NCI-H1694 (cell line): ENCODE data around the gene NAXD.
A peak's percentile ranks its signal among the peaks of the same experiment; 100 is the strongest.
"Not testable (repeated sequence)": the region's sequence is repeated elsewhere in the genome, so short reads cannot be mapped to it uniquely, and the experiment has no call there.

Experiments
- DNase-seq: peaks from one replicate; lab custom pipeline; 2025; lab: John Stamatoyannopoulos, UW

The NAXD gene

DNA sequence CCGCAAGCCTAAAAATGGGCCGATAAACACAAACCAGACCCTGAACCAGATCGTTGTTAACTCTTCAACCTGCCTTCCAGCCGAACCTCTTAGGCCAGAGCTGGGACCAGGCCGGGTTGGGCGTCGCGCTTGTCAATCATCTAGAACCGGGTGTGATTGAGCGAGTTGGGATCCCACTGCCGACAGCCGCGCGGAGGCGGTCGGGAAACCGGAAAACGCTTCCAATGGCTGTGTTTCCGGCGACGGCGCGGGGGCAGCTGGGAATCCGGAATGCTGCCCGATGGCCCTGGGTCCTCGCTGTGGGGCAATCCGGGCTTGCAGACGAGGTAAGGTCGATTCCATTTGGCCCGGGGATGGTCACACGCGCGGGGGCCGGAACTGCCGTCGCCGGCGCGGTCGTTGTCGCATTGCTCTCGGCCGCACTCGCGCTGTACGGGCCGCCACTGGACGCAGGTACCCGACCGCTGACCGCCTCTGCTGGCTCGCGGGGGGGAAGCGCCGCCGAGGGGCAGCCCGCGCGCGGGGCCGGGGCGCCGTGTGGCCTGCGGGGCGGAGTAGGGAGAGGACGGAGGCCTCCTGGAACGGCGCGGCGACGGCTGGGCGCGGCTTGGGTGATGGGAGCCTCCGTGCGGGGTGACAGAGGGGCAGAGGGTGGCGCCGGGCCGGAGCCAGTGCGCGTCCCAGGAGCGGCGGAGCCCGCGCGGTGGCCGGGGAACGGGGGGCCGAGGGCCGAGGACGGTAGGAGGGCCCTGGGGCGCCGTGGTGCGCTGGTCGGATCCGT lies at the start of gene NAXD:
NAXD (plus strand) TSS at position 224 of the 781 bp plus-strand sequence; CDS start at position 281, 57 bp downstream.
- peak; percentile 89 for DNase-seq

DNA sequence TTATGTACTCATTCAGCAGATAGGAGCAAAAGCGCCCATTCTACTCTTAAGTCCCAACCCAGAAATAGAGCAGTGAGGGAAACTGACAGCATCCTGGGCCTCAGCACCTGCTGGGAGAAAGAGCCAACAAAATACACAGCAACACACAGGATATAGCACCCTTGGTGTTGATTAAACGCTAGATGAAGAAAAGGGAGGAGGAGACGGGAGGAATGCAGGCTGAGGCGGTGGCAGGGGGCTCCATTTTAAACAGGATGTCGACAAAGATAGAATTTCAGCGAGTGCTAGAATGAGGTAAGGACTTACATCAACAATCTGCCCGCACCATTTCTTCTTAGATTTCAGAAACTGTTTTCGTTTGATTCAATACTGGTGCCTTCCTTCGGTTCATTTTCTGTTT lies 49.2 kb upstream of the NAXD start:
- DNase-seq = no peak

DNA sequence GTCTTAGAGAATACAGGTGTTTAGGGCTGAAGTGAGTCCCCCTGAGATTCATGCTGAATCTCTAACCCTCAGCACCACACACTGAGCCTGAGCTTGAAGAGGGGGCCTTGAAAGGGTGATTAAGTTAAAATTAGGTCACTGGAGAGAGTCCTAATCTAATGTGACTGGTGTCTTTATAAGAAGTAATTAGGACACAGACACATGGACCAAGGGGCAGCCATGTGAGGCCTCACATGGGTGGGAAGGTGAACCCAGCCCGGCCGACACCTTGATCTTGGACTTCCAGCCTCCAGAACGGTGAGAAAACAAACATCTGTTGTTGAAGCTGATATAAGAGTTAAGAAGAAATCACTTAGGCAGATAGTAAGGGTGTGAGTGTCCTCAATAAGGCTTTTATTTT lies 46.7 kb upstream of the NAXD start:
- DNase-seq = no peak

DNA sequence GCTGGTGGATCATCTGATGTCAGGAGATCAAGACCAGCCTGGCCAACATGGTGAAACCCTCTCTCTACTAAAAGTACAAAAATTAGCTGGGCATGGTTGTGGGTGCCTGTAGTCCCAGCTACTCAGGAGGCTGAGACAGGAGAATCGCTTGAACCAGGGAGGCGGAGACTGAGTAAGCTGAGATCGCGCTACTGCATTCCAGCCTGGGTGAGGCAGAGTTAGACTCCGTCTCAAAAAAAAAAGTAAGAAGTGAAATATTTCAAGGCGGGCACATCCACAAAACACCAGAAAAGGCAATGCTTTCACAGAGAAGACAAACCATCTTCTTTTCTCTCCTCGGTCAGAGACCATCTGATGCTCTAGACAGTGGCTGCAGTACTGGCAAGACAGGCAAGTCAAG lies 45.4 kb upstream of the NAXD start:
- DNase-seq = not testable (repeated sequence)

DNA sequence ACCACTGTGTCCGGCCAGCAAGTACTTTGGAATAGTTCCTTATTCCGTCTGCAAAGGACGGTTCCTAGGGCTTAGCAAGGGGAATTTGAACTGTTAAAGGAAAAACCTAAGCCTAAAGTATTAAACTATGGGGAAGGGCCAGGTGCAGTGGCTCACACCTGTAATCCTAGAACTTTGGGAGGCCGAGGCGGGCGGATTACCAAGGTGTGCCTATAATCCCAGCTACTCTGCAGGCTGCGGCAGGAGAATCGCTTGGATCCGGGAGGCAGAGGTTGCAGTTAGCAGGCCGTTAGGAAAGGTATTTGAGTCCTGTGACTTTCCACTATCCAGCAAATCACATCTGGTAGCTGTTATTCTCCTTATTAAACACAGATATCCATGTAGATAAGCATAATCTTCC lies 44.5 kb upstream of the NAXD start:
- no peak for DNase-seq

DNA sequence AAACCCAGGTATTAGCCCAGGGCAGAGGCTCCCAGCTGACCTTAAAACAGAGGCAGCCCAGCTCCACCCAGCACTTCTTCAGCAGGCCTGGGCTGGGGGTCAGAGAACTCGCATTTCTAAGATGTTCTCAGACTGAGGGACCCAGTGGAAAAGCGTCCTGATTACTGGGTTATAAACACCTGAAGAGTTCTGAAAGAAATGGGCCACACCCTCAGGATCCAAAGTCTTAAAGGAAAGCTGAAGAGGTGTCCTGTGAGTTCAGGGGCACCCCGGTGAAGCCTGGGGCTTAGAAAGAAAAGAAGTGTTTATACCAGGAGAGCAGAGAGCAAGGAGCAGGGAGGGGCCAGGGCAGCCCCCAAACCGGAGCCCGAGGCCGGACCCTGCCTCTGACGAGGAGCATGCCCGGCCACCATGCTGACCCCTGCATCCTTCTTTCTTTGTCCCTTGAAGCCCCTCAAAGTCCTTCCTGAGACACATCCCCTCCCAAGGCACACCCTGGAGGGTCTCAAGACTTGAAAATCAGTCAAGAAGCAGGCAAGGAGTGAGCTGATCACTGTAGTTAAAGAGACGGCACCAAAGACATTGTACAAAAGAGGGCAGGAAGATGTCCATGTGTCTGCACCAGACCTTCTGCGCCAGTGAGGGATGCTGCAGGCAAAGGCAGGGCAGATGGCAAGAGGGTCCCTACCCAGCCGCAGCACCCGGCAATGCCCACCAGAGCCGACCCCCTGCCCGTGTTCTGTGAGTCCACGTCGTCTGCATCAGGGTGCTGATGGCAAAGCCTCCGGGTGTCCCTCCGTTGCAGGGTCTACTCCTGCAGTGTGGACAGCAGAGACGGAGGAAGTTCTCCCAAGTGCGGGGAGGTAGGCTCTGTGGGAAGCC lies 43.2 kb upstream of the NAXD start:
- DNase-seq = no peak

DNA sequence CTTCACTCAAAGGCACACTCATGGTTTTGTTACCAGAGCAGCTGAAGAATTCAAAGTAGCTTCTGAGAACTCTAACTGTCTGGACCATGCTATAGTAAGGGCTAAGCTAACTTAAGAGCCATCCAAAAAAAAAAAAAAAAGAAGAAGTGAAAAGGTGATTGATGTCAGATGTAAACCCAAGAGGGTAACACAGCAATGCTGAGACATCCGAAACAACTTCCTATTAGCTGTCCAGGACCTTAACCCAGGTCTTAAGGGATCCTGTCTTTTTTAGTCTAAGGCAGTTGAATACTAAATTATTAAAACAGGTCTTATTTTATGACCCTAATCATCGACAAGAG lies 42.6 kb upstream of the NAXD start:
- DNase-seq = no peak

DNA sequence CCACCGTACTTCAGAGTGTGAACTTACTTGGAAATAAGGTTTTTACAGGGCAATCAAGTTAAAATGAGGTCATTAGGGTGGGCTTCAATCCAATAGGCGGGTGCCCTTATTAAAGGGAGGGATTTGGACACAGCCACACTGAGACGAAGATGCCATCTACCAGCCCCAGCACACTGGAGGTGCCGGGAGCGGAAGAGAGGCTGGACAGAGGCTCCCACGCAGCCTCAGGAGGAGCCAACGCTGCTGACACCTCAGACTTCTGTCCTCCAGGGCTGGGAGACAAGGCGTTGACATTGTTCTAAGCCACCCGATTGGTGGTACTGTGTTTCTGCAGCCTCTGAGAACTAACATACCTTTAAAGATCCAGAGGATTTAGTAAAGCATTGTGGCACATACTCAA lies 41.2 kb upstream of the NAXD start:
- DNase-seq = no peak

DNA sequence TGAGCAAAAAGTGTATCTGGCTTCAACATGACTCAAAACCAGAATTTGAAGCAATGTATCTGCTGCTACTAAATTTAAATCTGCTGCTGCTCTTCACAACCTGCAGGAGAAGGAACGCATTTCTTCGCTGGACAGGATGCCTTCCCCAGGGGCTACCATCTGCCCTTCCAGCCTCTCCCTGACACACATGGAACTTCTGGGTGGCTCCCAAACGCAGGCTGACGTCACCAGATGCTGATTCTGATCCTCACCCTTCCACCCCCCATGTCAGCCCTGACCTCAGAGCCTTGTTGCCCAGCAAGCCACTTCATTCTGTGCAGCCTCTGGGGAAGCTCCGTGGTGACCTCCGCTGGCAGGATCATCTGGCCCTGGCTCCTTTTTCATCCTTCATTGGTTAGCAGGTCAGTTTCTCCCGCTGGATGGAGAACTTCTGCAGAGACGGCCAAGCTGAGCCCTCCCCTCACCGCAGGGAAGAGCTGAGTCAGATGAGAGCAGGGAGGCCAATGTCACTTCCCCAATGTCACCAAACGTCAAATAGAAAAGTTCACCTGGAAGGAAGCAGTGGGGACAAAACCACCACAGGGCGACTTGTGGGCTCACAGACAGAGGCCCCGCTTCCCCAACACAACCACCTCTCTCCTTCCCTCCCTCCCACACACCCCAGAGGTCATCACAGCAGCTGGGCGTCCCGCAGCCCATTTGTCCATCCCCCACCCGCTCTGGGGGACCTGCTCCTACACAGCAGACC lies 39.8 kb upstream of the NAXD start:
- DNase-seq = no peak

DNA sequence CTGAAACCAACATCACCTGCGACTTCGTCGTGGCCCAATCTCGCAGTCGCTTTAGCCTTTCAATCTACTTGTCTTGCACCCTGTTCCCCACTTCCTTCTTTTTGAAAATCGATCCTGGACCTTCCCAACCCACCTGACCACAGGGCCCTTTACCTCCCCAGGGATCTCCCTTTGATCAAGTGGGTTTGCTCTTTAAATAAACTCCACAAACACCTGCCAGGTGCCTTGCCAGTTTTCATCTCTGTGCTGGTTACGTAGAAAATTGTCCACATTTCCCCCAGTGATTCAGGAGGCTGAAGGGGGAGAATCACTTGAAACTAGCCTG lies 39.3 kb upstream of the NAXD start:
- no peak for DNase-seq

DNA sequence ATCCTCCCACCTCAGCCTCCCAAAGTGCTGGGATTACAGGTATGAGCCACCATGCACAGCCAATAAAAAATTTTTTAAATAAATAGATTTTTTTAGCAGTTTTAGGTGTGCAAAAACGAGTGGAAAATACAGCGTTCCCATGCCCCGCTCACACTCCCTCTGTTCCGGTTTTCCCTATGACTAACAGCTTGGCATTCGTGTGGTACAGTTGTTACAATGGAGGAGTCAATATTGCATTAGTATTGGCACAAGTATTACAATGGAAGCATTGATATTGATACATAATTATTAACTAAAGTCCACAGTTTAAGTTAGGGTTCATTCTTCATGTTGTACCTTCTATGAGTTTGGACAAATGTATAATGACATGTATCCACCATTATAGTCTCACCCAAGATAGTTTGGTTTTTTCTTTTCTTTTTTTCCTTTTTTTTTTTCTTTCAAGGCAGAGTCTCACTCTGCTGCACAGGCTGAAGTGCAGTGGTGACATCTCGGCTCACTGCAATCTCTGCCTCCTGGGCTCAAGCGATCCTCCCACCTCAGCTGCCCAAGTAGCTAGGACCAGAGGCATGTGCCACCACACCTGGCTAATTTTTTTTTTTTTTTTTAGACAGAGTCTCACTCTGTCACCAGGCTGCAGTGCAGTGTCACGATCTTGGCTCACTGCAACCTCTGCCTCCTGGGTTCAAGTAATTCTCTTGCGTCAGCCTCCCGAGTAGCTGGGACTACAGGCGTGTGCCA lies 38.4 kb upstream of the NAXD start:
- DNase-seq = no peak

DNA sequence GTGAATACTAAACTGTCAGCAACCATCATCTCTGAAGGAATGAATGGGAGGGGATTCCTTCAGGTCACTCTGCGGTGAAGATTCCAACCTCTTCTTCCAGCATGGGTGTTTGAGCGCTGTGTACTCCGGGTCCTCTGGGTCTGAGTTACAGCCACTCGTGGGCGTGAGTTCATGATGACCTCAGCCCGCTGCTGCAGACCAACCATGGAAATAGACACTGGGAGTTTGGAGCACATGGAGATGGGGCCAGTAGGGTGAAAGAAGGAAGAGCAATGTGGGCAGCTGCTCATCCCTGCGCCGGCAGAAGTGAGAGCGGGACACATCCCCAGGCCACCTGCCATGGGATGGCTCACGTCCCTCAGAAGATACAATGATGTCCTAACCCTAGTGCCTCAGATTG lies 37.0 kb upstream of the NAXD start:
- DNase-seq = no peak

DNA sequence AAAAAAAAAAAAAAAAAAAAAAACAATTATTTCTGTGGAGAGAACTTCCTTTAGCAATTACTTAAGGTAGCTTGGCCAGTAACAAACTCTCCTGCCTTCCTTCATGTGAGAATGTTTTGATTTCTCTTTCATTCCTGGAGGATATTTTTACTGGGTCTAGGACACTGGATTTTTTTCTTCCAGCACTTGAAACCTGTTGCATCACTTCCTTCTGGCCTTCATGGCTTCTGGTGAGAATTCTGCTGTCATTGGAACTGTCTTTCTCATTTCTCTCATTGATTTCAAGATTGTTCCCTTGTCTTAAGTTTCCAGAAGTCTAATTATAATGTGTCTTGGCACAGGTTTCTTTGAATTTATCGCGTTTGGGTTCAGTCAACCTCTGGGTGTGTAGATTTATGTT lies 34.5 kb upstream of the NAXD start:
- no peak for DNase-seq

DNA sequence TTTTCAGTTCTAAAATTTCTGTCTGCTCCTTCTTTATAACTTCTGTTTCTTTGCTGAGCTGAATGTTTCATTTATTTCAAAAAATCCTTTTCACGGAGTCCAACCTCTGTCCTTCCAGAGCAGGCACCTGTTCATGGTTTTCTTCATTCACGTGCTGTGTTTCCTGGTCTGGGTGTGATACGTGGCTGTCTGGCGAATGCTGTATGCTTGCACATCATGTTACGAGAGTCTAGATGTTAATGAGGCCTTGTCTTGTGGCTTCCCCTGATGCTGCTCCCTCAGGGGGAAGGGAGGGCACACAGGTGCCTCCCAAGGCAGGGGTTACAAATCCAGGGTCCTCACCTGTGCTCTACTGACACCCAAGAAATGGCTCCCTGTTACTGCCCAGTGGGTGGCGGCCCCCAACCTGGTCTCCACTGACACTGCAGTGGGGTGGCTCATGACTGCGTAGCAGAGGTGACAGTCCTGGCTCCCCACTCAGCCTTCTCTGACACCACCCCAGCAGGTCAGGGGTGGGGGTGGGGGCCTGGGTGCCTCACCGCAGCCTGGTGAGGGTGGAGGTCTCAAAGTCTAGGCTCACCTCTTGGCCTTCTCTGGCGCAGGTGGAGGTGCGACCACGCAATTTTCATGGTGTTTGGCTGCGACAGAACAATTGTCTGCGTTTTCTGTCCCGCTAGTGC lies 33.7 kb upstream of the NAXD start:
- DNase-seq = no peak

DNA sequence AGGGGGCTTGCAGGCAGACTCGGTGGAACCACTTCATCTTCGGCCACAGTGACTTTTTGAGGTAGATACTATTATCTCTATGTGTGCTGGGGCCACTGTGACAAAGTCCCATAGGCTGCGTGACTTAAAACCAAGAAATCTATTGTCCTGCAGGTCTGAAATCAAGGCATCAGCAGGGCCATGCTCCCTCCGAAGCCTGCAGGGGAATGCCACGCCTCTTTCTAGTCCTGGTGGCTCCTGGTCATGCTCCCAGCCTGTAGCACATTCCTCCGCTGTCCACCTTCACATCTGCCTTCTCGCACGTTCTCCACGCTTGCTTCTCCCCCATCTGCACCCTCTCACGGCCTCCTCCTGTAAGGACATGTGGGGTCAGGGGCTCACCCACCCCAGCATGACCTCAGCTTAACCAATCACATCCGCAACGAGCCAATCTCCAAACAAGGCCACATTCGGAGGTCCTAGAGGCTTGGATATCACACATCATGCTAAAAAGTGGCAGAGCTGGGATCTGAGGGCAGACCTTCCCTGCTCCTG lies 32.9 kb upstream of the NAXD start:
- no peak for DNase-seq

DNA sequence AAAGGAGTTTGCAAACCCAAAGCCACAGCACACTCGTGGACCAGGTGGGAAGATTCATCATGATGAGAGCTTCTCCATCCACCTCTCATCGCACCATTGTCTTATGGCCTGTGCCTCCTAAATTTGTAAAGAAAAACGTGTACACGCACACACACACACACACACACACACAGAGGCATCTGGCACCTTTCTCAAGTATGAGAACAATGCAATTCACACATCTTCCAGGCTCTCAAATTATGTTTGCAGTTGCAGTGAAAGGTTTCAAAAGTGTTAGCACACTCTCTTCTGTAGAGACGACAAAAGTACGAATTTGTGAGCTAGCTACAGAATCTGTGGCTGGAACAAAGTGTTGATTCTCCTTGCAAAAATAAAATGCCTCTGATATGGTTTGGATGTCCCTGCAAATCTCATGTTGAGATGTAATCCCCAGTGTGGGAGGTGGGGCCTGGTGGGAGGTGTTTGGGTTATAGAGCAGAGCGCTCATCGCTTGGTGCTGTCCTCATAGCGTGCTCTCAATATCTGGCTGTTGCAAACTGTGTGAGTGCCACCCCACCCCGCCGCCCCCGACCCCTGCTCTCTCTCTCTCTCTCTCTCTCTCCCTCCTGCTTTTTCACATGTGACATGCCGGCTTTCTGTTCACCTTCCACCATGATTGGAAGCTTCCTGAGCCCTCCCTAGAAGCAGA lies 32.0 kb upstream of the NAXD start:
- DNase-seq = no peak

DNA sequence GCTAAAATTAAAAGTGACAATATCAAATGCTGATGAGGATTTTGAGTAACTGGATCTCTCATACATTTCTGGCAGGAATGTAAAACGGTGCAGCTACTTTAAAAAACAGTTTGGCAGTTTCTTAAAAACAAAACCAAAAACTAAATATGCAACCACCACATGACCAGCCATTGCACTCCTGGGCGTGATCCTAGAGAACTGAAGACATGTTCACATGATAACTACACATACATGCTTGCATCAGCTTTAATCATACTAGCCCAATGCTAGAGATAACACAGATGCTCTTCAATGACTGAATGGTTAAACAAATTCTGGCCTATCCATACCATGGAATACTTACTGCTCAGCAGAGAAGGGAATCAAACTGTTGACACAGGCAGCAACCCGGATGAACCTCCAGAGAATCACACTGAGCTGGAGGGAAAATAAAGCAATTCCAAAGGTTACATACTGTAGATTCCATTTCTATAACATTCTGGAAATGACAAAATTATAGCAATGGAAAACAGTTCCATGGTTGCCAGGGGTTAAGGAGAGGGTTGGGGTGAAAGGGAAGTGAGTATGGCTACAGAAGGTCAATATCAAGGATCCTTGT lies 25.5 kb upstream of the NAXD start:
- no peak for DNase-seq

DNA sequence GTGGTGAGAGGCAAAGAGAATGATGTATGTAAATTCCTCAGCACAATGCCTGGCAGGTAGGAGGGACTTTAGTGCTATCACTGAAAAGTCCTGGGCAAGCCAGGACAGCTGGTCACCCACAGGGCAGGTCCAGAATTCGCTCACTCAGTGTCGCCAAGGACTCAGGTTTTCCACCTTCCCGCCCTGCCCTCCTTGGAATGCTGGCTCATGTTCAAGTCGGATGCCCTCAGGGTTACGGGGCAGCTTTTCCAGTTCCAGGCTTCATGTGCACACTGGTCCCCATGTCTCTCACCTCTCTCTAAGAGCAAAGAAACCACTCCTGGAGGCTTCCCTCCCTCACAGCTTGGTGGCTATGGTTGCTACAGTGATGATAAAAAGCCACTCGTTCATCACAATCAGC lies 24.8 kb upstream of the NAXD start:
- no peak for DNase-seq

DNA sequence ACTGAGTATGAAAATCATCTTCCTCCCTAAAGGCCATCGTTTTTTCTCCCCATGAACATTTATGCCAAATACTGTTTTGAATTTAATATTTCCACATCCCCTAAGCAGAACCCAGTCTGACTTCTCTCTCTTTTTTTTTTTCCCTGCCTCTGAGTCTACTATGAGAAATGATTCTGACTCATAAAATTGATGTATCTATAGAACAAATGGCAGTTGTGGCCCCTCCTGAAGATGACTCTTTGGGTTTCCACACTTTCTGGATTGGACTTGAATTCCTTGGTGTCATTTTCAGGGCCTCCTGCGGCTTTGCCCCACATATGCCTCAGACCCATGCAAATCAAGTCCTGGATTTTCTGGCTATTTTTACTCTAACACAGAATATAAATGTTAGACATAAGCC lies 22.7 kb upstream of the NAXD start:
- DNase-seq = no peak

DNA sequence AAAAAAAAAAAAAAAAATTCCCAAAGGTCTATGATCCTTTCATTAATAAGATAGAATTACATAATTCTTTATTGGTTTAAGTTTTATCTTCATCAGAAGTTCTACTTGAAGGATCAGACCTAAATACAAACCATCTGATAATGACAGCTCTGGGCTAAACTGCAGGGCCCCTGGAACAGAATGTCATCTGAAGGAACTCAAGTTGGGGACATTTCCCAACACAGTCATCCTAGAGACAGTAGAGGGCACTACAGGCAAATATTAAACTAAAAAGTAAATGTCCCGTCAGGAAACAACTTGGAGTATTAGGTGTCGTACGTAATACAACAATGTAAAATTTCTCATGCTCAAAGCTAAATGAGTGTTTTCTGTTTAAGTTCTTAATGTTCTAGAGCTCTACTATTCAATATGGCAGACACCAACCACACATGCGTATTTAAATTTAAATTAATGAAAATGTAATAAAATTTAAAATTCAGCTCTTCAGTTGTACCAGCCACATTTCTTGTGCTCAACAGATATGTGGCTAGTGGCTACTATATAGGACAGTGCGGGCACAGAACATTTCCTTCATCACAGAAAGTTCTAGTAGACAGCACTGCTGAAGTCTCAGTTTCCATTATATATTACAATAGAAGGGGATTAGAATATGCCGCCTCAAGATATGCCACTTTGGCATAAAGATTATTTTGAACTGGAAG lies 21.8 kb upstream of the NAXD start:
- peak; percentile 40 for DNase-seq
